Right lobe of liver (tissue), 6 donors: Measurements from ENCODE around the gene GDPD5. TPM values are rescaled to one million over a fixed set of nuclear protein-coding genes. Genes with fewer than 3 reads are reported as not detected.

Experiments
- ATAC-seq, 4 donors: fragments of 200-7000 bp; cut with Tn5 transposase; one replicate each; pipeline ENCODE4 v1.9.1; 2020; ENCODE audit warnings: mild to moderate bottlenecking in 4 of 4, moderate library complexity in 4 of 4
- DNase-seq, 3 donors: peaks; one replicate each; pipeline ENCODE4 v3.0.0-alpha.2; 2020
- H3K27ac ChIP-seq, 3 donors: fragments of 200-600 bp; one replicate each; pipeline ENCODE4 v1.8.0; 2022
- H3K27me3 ChIP-seq, 2 donors: fragments of 200-600 bp; one replicate each; pipeline ENCODE4 v1.8.0; 2022
- H3K36me3 ChIP-seq, 4 donors: fragments of 200-600 bp; sonication (generic) in 1 of 4; one replicate each; pipeline versions ENCODE4 v1.5.1 to v1.8.0; 2017 to 2022; ENCODE audit warnings: control low read depth in 1 of 4
- H3K4me1 ChIP-seq, 4 donors: fragments of 200-600 bp; sonication (generic) in 1 of 4; one replicate each; pipeline versions ENCODE4 v1.5.1 to v1.8.0; 2017 to 2022; ENCODE audit warnings: control low read depth in 1 of 4
- H3K4me3 ChIP-seq, 3 donors: fragments of 200-600 bp; one replicate each; pipeline ENCODE4 v1.8.0; 2022
- H3K9me3 ChIP-seq, 4 donors: fragments of 200-600 bp; sonication (generic) in 1 of 4; one replicate each; pipeline versions ENCODE4 v1.5.1 to v1.8.0; 2017 to 2022; ENCODE audit warnings: control low read depth in 1 of 4
- CTCF ChIP-seq, 4 donors: fragments of 200-600 bp in 3 of 4; fragments of 450-650 bp in 1 of 4; IDR thresholded peaks; one replicate each; pipeline versions ENCODE4 v1.5.1 to v1.8.0; 2016 to 2022; ENCODE audit warnings: antibody characterized with exemption in 4 of 4, mild to moderate bottlenecking in 2 of 4
- POLR2A ChIP-seq: fragments of 450-650 bp; IDR thresholded peaks from one replicate; pipeline ENCODE4 v1.6.1; 2017; ENCODE audit warnings: antibody characterized with exemption, mild to moderate bottlenecking
- WGBS: methylation state at CpG from one replicate; pipeline ENCODE4 v1.1.6; 2018; ENCODE audit warnings: low coverage, low lambda C conversion rate; ENCODE audit not compliant: insufficient coverage; ENCODE audit errors: missing lambda C conversion rate; 5-methylcytosine and 5-hydroxymethylcytosine counted together
- intact Hi-C, 2 donors: fragments of 100-400 bp; cut with DNase I; formaldehyde crosslinking; loops; one replicate each; pipeline versions ENCODE4 v1.11.2 to v1.14.1; 2022
- total RNA-seq, 6 experiments: library from RNA; depleted of rRNA in 2 of 6; stranded (reverse); fragments of >200 nt in 2 of 6; fragmentation: NEBNext Ultra II Directional in 3 of 6; extraction: Animal tissue kit (Norgen Biotek cat#: 25700) in 3 of 6; gene quantifications; one replicate each; pipeline versions ENCODE4 v1.1.0 to v1.2.4, GENCODE V29; 2016 to 2023
- donor health status: DM: no; HTN: yes; CAD: no.
- donor health status: DM: no; HTN: no; CAD: no.
- donor health status: DM: no; HTN: no; CAD: no.
- donor health status: DM: no; HTN: yes; CAD: no.
- donor health status: DM: no; HTN: yes; CAD: no.

Gene GDPD5
- total RNA-seq, 6 experiments from 2014 or later: 2.0 to 10.7 (median 4.1) TPM

- H3K4me1 ChIP-seq: peaks cover 0 to 7% (median 3%) of the 10 kb centered on the region in 4 donors
- no peaks in the 10 kb centered on the region for H3K9me3 ChIP-seq
- H3K36me3 ChIP-seq: no peaks in the 10 kb centered on the region
- no peak overlapping the region for H3K27ac ChIP-seq
- no peak for TF ChIP-seq POLR2A
- no peak for TF ChIP-seq CTCF (IDR thresholded peaks at IDR 0.05)
- no peak for DNase-seq
- H3K4me3 ChIP-seq: no peak overlapping the region
- ATAC-seq: no peak
- intact Hi-C loops: no loop called here
- WGBS: 87% methylated on average over 8 of the region's 12 CpGs
- H3K27me3 ChIP-seq: no peaks in the 10 kb centered on the region
These were observed 43.7 kb downstream of the GDPD5 start for GRCh38 chr11:75481922-75482606.

- Histone ChIP-seq H3K4me1 (peaks cover 0 to 11% (median 3%) of the 10 kb centered on the region in 4 donors), H3K27ac (no peak overlapping the region), H3K4me3 (no peak overlapping the region), H3K36me3 (no peaks in the 10 kb centered on the region), H3K9me3 (no peaks in the 10 kb centered on the region), H3K27me3 (no peaks in the 10 kb centered on the region)
- intact Hi-C loops: no loop called here
- ATAC-seq: no peak
- TF ChIP-seq POLR2A: no peak
- no peak for TF ChIP-seq CTCF (IDR thresholded peaks at IDR 0.05)
- WGBS: 85% methylated on average over 5 of the region's 9 CpGs
- no peak for DNase-seq
These were observed 44.4 kb downstream of the GDPD5 start for GRCh38 chr11:75481223-75481921.

- DNase-seq: no peak
- TF ChIP-seq CTCF (IDR thresholded peaks at IDR 0.05) (no peak), POLR2A (no peak)
- WGBS: 83% methylated on average over 9 of the region's 10 CpGs
- peaks cover 0 to 11% (median 3%) of the 10 kb centered on the region in 4 donors for H3K4me1 ChIP-seq
- ATAC-seq: no peak
- intact Hi-C loops: no loop called here
- H3K27ac ChIP-seq: no peak overlapping the region
- no peaks in the 10 kb centered on the region for H3K27me3 ChIP-seq
- no peaks in the 10 kb centered on the region for H3K36me3 ChIP-seq
- no peaks in the 10 kb centered on the region for H3K9me3 ChIP-seq
- H3K4me3 ChIP-seq: no peak overlapping the region
These were observed 45.3 kb downstream of the GDPD5 start for GRCh38 chr11:75480185-75481175.

- H3K9me3 ChIP-seq: no peaks in the 10 kb centered on the region
- WGBS: 58% methylated on average over 4 of the region's 4 CpGs
- H3K4me1 ChIP-seq: peaks cover 0 to 11% (median 3%) of the 10 kb centered on the region in 4 donors
- H3K36me3 ChIP-seq: no peaks in the 10 kb centered on the region
- no peak overlapping the region for H3K27ac ChIP-seq
- TF ChIP-seq CTCF (IDR thresholded peaks at IDR 0.05) (no peak), POLR2A (no peak)
- H3K27me3 ChIP-seq: no peaks in the 10 kb centered on the region
- intact Hi-C loops: no loop called here
- H3K4me3 ChIP-seq: no peak overlapping the region
- DNase-seq: no peak
- no peak for ATAC-seq
These were observed 46.1 kb downstream of the GDPD5 start for GRCh38 chr11:75479597-75480145.
